Measurements from ENCODE around the gene DIAPH2.

DIAPH2 gene

GRCh38 chrX:97006167-97006566 lies 321.5 kb downstream of the DIAPH2 start:
- H3K4me1 ChIP-seq = no peaks in the 10 kb centered on the region
- H3K27me3 ChIP-seq = no peaks in the 10 kb centered on the region
- TF ChIP-seq CTCF (IDR thresholded peaks at IDR 0.05) = no peak
- no peak for DNase-seq
- no peak overlapping the region for H3K4me3 ChIP-seq
- intact Hi-C loops (cut with DNase I; ENCODE audit: low total_unique reads) = no loop called here
- H3K27ac ChIP-seq = no peak overlapping the region
- no peaks in the 10 kb centered on the region for H3K36me3 ChIP-seq
- H3K9me3 ChIP-seq = no peaks in the 10 kb centered on the region

GRCh38 chrX:97009391-97009790 lies 324.7 kb downstream of the DIAPH2 start:
- H3K27me3 ChIP-seq = no peaks in the 10 kb centered on the region
- DNase-seq = no peak
- H3K36me3 ChIP-seq = no peaks in the 10 kb centered on the region
- intact Hi-C loops (cut with DNase I; ENCODE audit: low total_unique reads) = no loop called here
- H3K27ac ChIP-seq = no peak overlapping the region
- no peak overlapping the region for H3K4me3 ChIP-seq
- no peaks in the 10 kb centered on the region for H3K4me1 ChIP-seq
- H3K9me3 ChIP-seq = no peaks in the 10 kb centered on the region
- no peak for TF ChIP-seq CTCF (IDR thresholded peaks at IDR 0.05)

- no peak overlapping the region for H3K4me3 ChIP-seq
- no peak for TF ChIP-seq CTCF (IDR thresholded peaks at IDR 0.05)
- no peak for DNase-seq
- intact Hi-C loops (cut with DNase I; ENCODE audit: low total_unique reads) = no loop called here
- H3K36me3 ChIP-seq = no peaks in the 10 kb centered on the region
- H3K9me3 ChIP-seq = no peaks in the 10 kb centered on the region
- no peak overlapping the region for H3K27ac ChIP-seq
- H3K27me3 ChIP-seq = no peaks in the 10 kb centered on the region
- no peaks in the 10 kb centered on the region for H3K4me1 ChIP-seq
Observed at GRCh38 chrX:97011540-97011939, 326.9 kb downstream of the DIAPH2 start.

GRCh38 chrX:97016106-97016505 lies 331.5 kb downstream of the DIAPH2 start:
- Histone ChIP-seq H3K4me3 (no peak overlapping the region), H3K27me3 (no peaks in the 10 kb centered on the region), H3K36me3 (no peaks in the 10 kb centered on the region), H3K9me3 (no peaks in the 10 kb centered on the region), H3K27ac (no peak overlapping the region), H3K4me1 (no peaks in the 10 kb centered on the region)
- intact Hi-C loops (cut with DNase I; ENCODE audit: low total_unique reads) = no loop called here
- DNase-seq = no peak
- no peak for TF ChIP-seq CTCF (IDR thresholded peaks at IDR 0.05)

- no peaks in the 10 kb centered on the region for H3K36me3 ChIP-seq
- H3K4me3 ChIP-seq = no peak overlapping the region
- H3K9me3 ChIP-seq = no peaks in the 10 kb centered on the region
- no peaks in the 10 kb centered on the region for H3K4me1 ChIP-seq
- no peaks in the 10 kb centered on the region for H3K27me3 ChIP-seq
- no peak overlapping the region for H3K27ac ChIP-seq
- no peak for TF ChIP-seq CTCF (IDR thresholded peaks at IDR 0.05)
- intact Hi-C loops (cut with DNase I; ENCODE audit: low total_unique reads) = no loop called here
- DNase-seq = no peak
Observed at GRCh38 chrX:97021680-97022079, 337.0 kb downstream of the DIAPH2 start.

GRCh38 chrX:97026406-97026805 lies 341.8 kb downstream of the DIAPH2 start:
- no peaks in the 10 kb centered on the region for H3K4me1 ChIP-seq
- H3K36me3 ChIP-seq = no peaks in the 10 kb centered on the region
- no peaks in the 10 kb centered on the region for H3K27me3 ChIP-seq
- no peak for DNase-seq
- H3K4me3 ChIP-seq = no peak overlapping the region
- H3K9me3 ChIP-seq = no peaks in the 10 kb centered on the region
- TF ChIP-seq CTCF (IDR thresholded peaks at IDR 0.05) = no peak
- H3K27ac ChIP-seq = no peak overlapping the region
- intact Hi-C loops (cut with DNase I; ENCODE audit: low total_unique reads) = no loop called here
